Liver (tissue), 3 donors: Measurements from ENCODE around the gene DTNA.

Experiments
- CTCF ChIP-seq: fragments of 150-350 bp; IDR thresholded peaks from 2 replicates; pipeline ENCODE4 v1.5.1; 2017; ENCODE audit warnings: improper control_type of control experiment, low read depth, low read length; ENCODE audit not compliant: missing input control
- GABPA ChIP-seq, 2 donors: IDR thresholded peaks in 1 of 2; conservative IDR thresholded peaks in 1 of 2; 2 replicates each; pipeline ENCODE4 v1.6.1; 2016; ENCODE audit warnings: antibody characterized with exemption in 2 of 2, mild to moderate bottlenecking in 1 of 2, moderate library complexity in 1 of 2
- HNF4G ChIP-seq: IDR thresholded peaks from 2 replicates; pipeline ENCODE4 v1.6.1; 2016; ENCODE audit warnings: antibody characterized with exemption
- JUND ChIP-seq, 2 donors: IDR thresholded peaks; 2 replicates each; pipeline ENCODE4 v1.6.1; 2016; ENCODE audit warnings: antibody characterized with exemption in 2 of 2
- MAX ChIP-seq: IDR thresholded peaks from 2 replicates; pipeline ENCODE4 v1.6.1; 2016; ENCODE audit warnings: antibody characterized with exemption
- RAD21 ChIP-seq, 2 donors: IDR thresholded peaks; 2 replicates each; pipeline ENCODE4 v1.6.1; 2016; ENCODE audit warnings: antibody characterized with exemption in 2 of 2, mild to moderate bottlenecking in 2 of 2
- REST ChIP-seq: IDR thresholded peaks from 2 replicates; pipeline ENCODE4 v1.6.1; 2016; ENCODE audit warnings: antibody characterized with exemption, mild to moderate bottlenecking
- YY1 ChIP-seq: IDR thresholded peaks from 2 replicates; pipeline ENCODE4 v1.6.1; 2016; ENCODE audit warnings: antibody characterized with exemption, mild to moderate bottlenecking
- donor health status: healthy.
- donor health status: healthy.

- TF ChIP-seq RAD21 (IDR thresholded peaks at IDR 0.05) (no peak), CTCF (no peak), HNF4G (no peak), GABPA (IDR thresholded peaks at IDR 0.05 in 1 of 2, conservative IDR thresholded peaks at IDR 0.05 in 1 of 2) (no peak), YY1 (no peak), JUND (IDR thresholded peaks at IDR 0.05) (no peak), REST (no peak), MAX (no peak)
Observed at GRCh38 chr18:34738175-34738894, 28.2 kb downstream of the DTNA start.
